Keratinocyte (primary cell): ENCODE measurements around the gene OXNAD1.

Source experiments
- EZH2 ChIP-seq: IDR thresholded peaks from one replicate; pipeline ENCODE4 v1.6.1; 2012; ENCODE audit warnings: inconsistent platforms, mild to moderate bottlenecking, low read length, moderate library complexity
- TF ChIP-seq, protein P1 (sequence below), 3 experiments: IDR thresholded peaks in 1 of 3; conservative IDR thresholded peaks in 1 of 3; optimal IDR thresholded peaks in 1 of 3; 2 replicates in 2 of 3; 3 replicates in 1 of 3; pipeline versions ENCODE3 to v1.5.1; 2011; ENCODE audit warnings: low read length in 3 of 3, mild to moderate bottlenecking in 3 of 3, moderate library complexity in 2 of 3, control low read depth in 1 of 3, inconsistent platforms in 1 of 3; ENCODE audit not compliant: insufficient read depth in 2 of 3; ENCODE audit errors: extremely low read depth in 1 of 3

DNA sequence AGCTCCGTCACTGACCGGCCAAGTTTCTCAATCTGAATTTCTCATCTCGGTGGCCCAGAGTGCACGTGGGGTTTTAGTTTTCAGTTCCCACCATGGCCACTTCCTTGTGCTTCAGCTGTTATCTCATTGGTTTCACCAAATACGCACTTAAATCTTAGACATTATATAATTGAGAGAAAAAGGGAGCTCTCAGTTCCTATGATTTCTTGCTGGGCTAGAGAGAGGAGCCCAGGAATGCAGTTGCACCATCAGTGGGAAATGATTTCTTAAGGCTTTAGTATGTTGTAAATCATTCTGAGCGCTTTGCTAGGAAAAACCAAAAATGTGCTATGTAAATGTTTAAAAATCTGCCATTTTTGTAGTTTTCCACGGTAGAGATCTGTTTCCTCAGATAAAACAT lies 53.2 kb downstream of the OXNAD1 start:
- TF ChIP-seq, protein P1, sequence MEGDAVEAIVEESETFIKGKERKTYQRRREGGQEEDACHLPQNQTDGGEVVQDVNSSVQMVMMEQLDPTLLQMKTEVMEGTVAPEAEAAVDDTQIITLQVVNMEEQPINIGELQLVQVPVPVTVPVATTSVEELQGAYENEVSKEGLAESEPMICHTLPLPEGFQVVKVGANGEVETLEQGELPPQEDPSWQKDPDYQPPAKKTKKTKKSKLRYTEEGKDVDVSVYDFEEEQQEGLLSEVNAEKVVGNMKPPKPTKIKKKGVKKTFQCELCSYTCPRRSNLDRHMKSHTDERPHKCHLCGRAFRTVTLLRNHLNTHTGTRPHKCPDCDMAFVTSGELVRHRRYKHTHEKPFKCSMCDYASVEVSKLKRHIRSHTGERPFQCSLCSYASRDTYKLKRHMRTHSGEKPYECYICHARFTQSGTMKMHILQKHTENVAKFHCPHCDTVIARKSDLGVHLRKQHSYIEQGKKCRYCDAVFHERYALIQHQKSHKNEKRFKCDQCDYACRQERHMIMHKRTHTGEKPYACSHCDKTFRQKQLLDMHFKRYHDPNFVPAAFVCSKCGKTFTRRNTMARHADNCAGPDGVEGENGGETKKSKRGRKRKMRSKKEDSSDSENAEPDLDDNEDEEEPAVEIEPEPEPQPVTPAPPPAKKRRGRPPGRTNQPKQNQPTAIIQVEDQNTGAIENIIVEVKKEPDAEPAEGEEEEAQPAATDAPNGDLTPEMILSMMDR (optimal IDR thresholded peaks at IDR 0.05 in 1 of 3, IDR thresholded peaks at IDR 0.05 in 1 of 3, conservative IDR thresholded peaks at IDR 0.05 in 1 of 3; ENCODE audit: extremely low read depth in 1 of 3, insufficient read depth in 2 of 3, low read length in 3 of 3) = no peak
- no peak for TF ChIP-seq EZH2
